Effector memory CD4-positive, alpha-beta T cell (primary cell): ENCODE data around the gene GREB1L.
"Not testable (repeated sequence)": the region's sequence is repeated elsewhere in the genome, so short reads cannot be mapped to it uniquely, and the experiment has no call there.

ENCODE experiments used
- DNase-seq, 3 donors: peaks; one replicate each; pipeline ENCODE4 v3.0.0-alpha.2; 2020
- H3K27ac ChIP-seq: 2 replicates; pipeline ENCODE4 v1.7.0; 2013; ENCODE audit warnings: mild to moderate bottlenecking, low read length, moderate library complexity; ENCODE audit not compliant: insufficient read depth, poor library complexity, severe bottlenecking
- H3K27me3 ChIP-seq: replicated peaks from 2 replicates; pipeline ENCODE4 v1.7.0; 2013; ENCODE audit warnings: mild to moderate bottlenecking, low read length; ENCODE audit not compliant: insufficient read depth, control insufficient read depth, poor library complexity, severe bottlenecking
- H3K36me3 ChIP-seq: 2 replicates; pipeline ENCODE4 v1.7.0; 2013; ENCODE audit warnings: mild to moderate bottlenecking, low read length, moderate library complexity; ENCODE audit not compliant: control insufficient read depth, insufficient read depth
- H3K4me1 ChIP-seq: 2 replicates; pipeline ENCODE4 v1.7.0; 2013; ENCODE audit warnings: low read length, mild to moderate bottlenecking; ENCODE audit not compliant: control insufficient read depth, insufficient read depth, poor library complexity, severe bottlenecking
- H3K4me3 ChIP-seq: 2 replicates; pipeline ENCODE4 v1.7.0; 2013; ENCODE audit warnings: low read length, low read depth, mild to moderate bottlenecking; ENCODE audit not compliant: insufficient read depth, poor library complexity, severe bottlenecking
- H3K9me3 ChIP-seq: 2 replicates; pipeline ENCODE4 v1.7.0; 2013; ENCODE audit warnings: mild to moderate bottlenecking, low read length, moderate library complexity; ENCODE audit not compliant: control insufficient read depth

The GREB1L gene

DNA sequence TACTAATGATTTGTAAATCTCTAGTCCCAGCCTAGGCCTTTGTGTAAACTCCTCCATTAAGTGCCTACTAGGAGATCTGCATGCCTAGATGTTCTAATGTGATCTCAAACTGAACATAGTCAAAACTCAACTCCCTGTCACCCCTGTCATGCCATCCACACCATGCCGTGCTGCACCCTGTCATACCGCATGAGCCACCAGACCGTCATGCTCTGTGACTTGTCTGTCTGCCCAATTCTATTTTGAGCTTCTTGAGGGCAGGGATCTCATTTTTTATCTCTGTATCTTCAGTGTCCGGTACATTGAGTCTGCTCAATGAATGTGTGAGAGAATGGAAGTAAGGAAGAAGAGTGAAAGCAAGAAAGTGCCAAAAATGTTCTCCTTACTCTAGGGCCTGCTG is 35.5 kb downstream of the GREB1L start:
- Histone ChIP-seq H3K27me3 (no peaks in the 10 kb centered on the region), H3K4me1 (no peaks in the 10 kb centered on the region), H3K27ac (no peak overlapping the region), H3K9me3 (no peaks in the 10 kb centered on the region), H3K4me3 (no peak overlapping the region), H3K36me3 (no peaks in the 10 kb centered on the region)
- no peak for DNase-seq

GRCh38 chr18:21278218-21278617 is 36.2 kb downstream of the GREB1L start:
- H3K9me3 ChIP-seq, H3K36me3 ChIP-seq, DNase-seq, H3K27me3 ChIP-seq, H3K27ac ChIP-seq, H3K4me1 ChIP-seq, H3K4me3 ChIP-seq: not testable (repeated sequence)

- Histone ChIP-seq H3K36me3 (no peaks in the 10 kb centered on the region), H3K9me3 (no peaks in the 10 kb centered on the region), H3K4me1 (no peaks in the 10 kb centered on the region), H3K27ac (no peak overlapping the region), H3K4me3 (no peak overlapping the region), H3K27me3 (no peaks in the 10 kb centered on the region)
- no peak for DNase-seq
These were observed 39.6 kb downstream of the GREB1L start for GRCh38 chr18:21281603-21282002.

DNA sequence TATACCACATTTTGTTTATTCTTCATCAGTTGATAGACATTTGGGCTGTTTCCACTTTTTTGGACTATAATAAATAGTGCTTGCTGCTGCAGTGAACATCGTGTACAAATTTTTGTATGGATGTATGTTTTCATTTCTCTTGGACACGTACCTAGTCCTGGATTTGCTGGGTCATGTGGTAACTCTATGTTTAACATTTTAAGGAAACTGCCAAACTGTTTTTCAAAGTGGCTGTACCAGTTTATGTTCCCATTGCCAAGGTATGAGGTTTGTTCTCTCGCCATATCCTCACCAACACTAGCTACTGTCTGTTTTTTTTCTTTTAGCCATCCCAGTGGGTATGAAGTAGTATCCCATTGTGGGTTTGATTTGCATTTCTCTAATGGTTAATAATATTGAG is 42.5 kb downstream of the GREB1L start:
- Histone ChIP-seq H3K4me1 (no peaks in the 10 kb centered on the region), H3K27ac (no peak overlapping the region), H3K27me3 (no peaks in the 10 kb centered on the region), H3K36me3 (no peaks in the 10 kb centered on the region), H3K9me3 (no peaks in the 10 kb centered on the region), H3K4me3 (no peak overlapping the region)
- DNase-seq: no peak

DNA sequence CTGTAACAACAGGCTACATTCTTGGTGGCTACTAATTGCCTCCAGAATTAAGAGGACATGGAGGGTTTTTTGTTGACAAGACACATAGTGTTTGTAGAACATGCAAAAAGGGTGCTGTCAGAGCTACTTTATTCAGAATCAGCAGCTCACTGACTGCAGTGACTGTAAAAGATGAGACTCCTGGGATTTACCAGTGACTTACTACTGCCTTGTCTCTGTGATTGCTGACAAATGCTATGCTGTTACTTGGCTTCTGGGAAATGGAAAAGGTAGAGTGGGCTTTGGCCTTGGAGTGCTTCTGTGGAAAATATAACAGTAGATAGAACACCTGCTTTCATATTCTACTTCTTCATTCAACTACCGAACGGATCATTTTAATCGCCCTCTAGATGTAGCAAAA is 47.8 kb downstream of the GREB1L start:
- no peaks in the 10 kb centered on the region for H3K9me3 ChIP-seq
- DNase-seq: no peak
- no peak overlapping the region for H3K4me3 ChIP-seq
- H3K4me1 ChIP-seq: no peaks in the 10 kb centered on the region
- no peak overlapping the region for H3K27ac ChIP-seq
- no peaks in the 10 kb centered on the region for H3K27me3 ChIP-seq
- no peaks in the 10 kb centered on the region for H3K36me3 ChIP-seq

DNA sequence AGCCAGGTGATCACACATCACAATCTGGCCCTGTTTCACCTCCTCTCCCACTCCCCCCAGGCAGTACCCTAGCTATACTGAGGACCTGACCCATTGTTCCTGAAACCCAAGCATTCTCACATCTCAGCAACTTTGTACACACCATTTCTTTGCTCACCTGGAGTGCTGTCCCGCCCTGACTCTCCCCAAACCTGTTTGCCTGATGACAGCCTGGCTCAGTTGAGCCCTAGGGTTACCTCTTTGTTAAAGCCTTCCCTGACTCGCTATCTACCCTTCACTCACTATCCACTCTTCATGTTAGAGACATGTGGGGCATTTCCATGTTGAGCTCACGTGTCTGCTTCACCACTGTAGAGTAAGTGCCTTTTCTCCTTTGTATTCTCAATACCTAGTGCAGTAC is 49.1 kb downstream of the GREB1L start:
- no peaks in the 10 kb centered on the region for H3K4me1 ChIP-seq
- no peak for DNase-seq
- H3K9me3 ChIP-seq: no peaks in the 10 kb centered on the region
- no peaks in the 10 kb centered on the region for H3K36me3 ChIP-seq
- H3K4me3 ChIP-seq: no peak overlapping the region
- H3K27ac ChIP-seq: no peak overlapping the region
- no peaks in the 10 kb centered on the region for H3K27me3 ChIP-seq

GRCh38 chr18:21293479-21293878 is 51.4 kb downstream of the GREB1L start:
- H3K36me3 ChIP-seq: no peaks in the 10 kb centered on the region
- no peak for DNase-seq
- H3K27me3 ChIP-seq: no peaks in the 10 kb centered on the region
- H3K9me3 ChIP-seq: no peaks in the 10 kb centered on the region
- H3K27ac ChIP-seq: no peak overlapping the region
- H3K4me3 ChIP-seq: no peak overlapping the region
- no peaks in the 10 kb centered on the region for H3K4me1 ChIP-seq

DNA sequence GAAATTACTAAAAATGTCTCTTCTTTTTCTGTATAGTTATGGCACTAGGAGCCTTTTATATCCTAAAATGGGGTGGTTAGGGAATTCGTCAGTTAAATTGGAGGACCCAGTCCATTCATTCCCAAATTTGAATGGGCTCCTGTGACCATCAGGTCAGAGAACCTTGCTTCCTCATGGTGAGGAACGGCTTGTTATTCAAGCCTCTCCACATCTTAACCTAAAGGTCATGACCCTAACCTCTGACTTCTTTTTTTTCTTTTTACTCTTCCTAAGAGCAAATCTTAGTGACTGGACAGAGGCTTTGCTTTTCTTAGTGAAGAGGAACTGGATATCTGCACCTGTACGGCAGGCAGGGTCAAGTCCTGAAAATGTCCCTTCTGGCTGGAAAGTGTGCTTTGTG is 53.1 kb downstream of the GREB1L start:
- Histone ChIP-seq H3K27ac (no peak overlapping the region), H3K4me3 (no peak overlapping the region), H3K9me3 (no peaks in the 10 kb centered on the region), H3K36me3 (no peaks in the 10 kb centered on the region), H3K27me3 (no peaks in the 10 kb centered on the region), H3K4me1 (no peaks in the 10 kb centered on the region)
- DNase-seq: no peak

DNA sequence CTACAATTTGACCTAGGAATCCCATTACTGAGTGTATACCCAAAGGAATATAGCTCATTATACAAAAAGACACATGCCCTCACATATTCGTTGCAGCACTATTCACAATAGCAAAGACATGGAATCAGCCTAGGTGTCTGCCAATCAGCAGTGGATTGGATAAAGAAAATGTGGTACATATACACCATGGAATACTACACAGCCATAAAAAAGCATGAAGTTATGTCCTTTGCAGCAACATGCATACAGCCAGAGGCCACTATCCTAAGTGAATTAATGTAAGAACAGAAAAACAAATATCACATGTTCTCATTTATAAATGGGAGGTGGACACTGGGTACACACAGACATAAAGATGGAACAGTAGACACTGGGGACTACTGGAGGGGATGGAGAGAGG is 54.0 kb downstream of the GREB1L start:
- Histone ChIP-seq H3K9me3 (no peaks in the 10 kb centered on the region), H3K27ac (no peak overlapping the region), H3K36me3 (no peaks in the 10 kb centered on the region), H3K27me3 (no peaks in the 10 kb centered on the region), H3K4me1 (no peaks in the 10 kb centered on the region), H3K4me3 (no peak overlapping the region)
- DNase-seq: no peak

- H3K27me3 ChIP-seq: no peaks in the 10 kb centered on the region
- DNase-seq: no peak
- H3K4me3 ChIP-seq: no peak overlapping the region
- no peaks in the 10 kb centered on the region for H3K9me3 ChIP-seq
- H3K27ac ChIP-seq: no peak overlapping the region
- no peaks in the 10 kb centered on the region for H3K36me3 ChIP-seq
- H3K4me1 ChIP-seq: no peaks in the 10 kb centered on the region
These were observed 56.3 kb downstream of the GREB1L start for GRCh38 chr18:21298351-21298750.
